Neural progenitor cell (in vitro differentiated cells): ENCODE measurements around the gene ABCA5. TPM values are rescaled to one million over a fixed set of nuclear protein-coding genes. Genes with fewer than 3 reads are reported as not detected.

ENCODE experiments used
- DNase-seq: peaks from one replicate; pipeline ENCODE4 v3.0.0-alpha.2; 2016; ENCODE audit warnings: low spot score
- H2AFZ ChIP-seq: fragments of 200-600 bp; sonication (generic); replicated peaks from 2 replicates; pipeline ENCODE4 v1.6.1; 2016; ENCODE audit warnings: antibody characterized with exemption
- H3F3A ChIP-seq: fragments of 200-600 bp; sonication (generic); 2 replicates; pipeline ENCODE4 v1.6.1; 2016; ENCODE audit warnings: antibody characterized with exemption, low read depth
- H3K27ac ChIP-seq: fragments of 200-600 bp; sonication (generic); 2 replicates; pipeline ENCODE4 v1.5.1; 2016; ENCODE audit warnings: mild to moderate bottlenecking
- H3K27me3 ChIP-seq: fragments of 200-600 bp; sonication (generic); 2 replicates; pipeline ENCODE4 v1.6.1; 2016; ENCODE audit warnings: mild to moderate bottlenecking, moderate library complexity
- H3K36me3 ChIP-seq: fragments of 200-600 bp; sonication (generic); 2 replicates; pipeline ENCODE4 v1.5.1; 2016
- H3K4me1 ChIP-seq: fragments of 200-600 bp; sonication (generic); 2 replicates; pipeline ENCODE4 v1.6.1; 2016; ENCODE audit warnings: mixed run types
- H3K4me2 ChIP-seq: fragments of 200-600 bp; sonication (generic); 2 replicates; pipeline ENCODE4 v1.6.1; 2016
- H3K4me3 ChIP-seq: fragments of 200-600 bp; sonication (generic); 2 replicates; pipeline ENCODE4 v1.5.1; 2016
- H3K79me2 ChIP-seq: fragments of 200-600 bp; sonication (generic); 2 replicates; pipeline ENCODE4 v1.6.1; 2016; ENCODE audit warnings: low read depth
- H3K9ac ChIP-seq: fragments of 200-600 bp; sonication (generic); 2 replicates; pipeline ENCODE4 v1.6.1; 2016
- H3K9me3 ChIP-seq: fragments of 200-600 bp; sonication (generic); 2 replicates; pipeline ENCODE4 v1.5.1; 2016; ENCODE audit warnings: low read depth
- H4K20me1 ChIP-seq: fragments of 200-600 bp; sonication (generic); 2 replicates; pipeline ENCODE4 v1.6.1; 2016; ENCODE audit warnings: low read depth
- H3K27ac Mint-ChIP-seq: 3 replicates; pipeline ENCODE4 v1.8.0; 2021; ENCODE audit warnings: mixed read lengths
- H3K27me3 Mint-ChIP-seq: 2 replicates; pipeline ENCODE4 v1.8.0; 2022; ENCODE audit warnings: low read depth, mild to moderate bottlenecking, inconsistent platforms, moderate library complexity, mixed read lengths; ENCODE audit not compliant: insufficient read depth
- H3K36me3 Mint-ChIP-seq: 3 replicates; pipeline ENCODE4 v1.8.0; 2021; ENCODE audit warnings: mixed read lengths
- H3K4me1 Mint-ChIP-seq: 3 replicates; pipeline ENCODE4 v1.8.0; 2021; ENCODE audit warnings: mixed read lengths
- H3K4me3 Mint-ChIP-seq: 3 replicates; pipeline ENCODE4 v1.8.0; 2021; ENCODE audit warnings: mild to moderate bottlenecking, moderate library complexity, mixed read lengths
- H3K9me3 Mint-ChIP-seq: 3 replicates; pipeline ENCODE4 v1.8.0; 2020; ENCODE audit warnings: mixed read lengths
- EZH2 ChIP-seq: fragments of 200-600 bp; sonication (generic); IDR thresholded peaks from 2 replicates; pipeline ENCODE4 v1.6.1; 2017; ENCODE audit warnings: antibody characterized with exemption, mild to moderate bottlenecking, moderate library complexity
- EZH2phosphoT487 ChIP-seq: fragments of 200-600 bp; sonication (generic); IDR thresholded peaks from 2 replicates; pipeline ENCODE4 v1.6.1; 2017; ENCODE audit warnings: antibody characterized with exemption
- total RNA-seq: library from RNA; depleted of rRNA; stranded (reverse); fragments of >200 nt; gene quantifications from 2 replicates; pipeline ENCODE4 v1.2.3, GENCODE V29; 2015; ENCODE audit warnings: low replicate concordance
- TF ChIP-seq, protein P1 (sequence below): fragments of 200-600 bp; sonication (generic); IDR thresholded peaks from 2 replicates; pipeline ENCODE4 v1.5.1; 2017; ENCODE audit warnings: antibody characterized with exemption, mild to moderate bottlenecking

Gene ABCA5
- total RNA-seq, 1 donor from 2014 or later: 35.1 TPM

DNA sequence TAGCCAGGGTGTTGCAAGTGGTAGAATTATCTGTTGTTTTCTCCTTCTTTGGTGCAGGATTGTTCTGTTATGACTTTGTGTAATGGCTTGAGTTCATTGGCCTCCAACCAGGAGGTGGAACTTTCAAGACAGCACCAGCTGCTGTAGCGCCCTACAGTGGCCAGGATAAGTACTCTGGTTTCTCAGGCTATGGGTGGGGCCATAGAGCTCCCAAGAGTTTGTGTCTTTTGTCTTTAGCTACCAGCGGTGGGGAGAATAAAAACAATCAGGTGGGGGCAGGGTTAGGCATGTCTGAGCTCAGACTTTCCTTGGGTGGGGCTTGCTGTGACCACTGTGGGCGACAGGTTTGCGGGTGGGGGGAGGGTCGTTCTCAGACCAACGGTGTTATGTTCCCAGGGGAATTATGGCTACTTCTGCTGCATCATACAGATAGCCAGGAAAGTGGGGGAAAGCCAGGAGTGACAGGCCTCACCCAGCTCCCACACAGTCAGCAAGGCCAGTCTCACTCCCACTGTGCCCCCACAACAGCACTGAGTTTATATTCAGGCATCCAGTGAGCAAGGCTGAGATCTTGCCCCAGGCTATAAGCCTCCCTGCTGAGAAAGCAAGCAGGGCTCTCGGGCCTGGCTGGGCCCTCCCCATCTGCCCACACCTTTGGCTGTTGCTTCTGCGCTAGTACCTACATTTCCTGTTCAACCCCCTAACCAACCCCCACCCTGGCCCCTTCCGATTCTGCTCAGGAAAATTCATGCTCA lies 113.7 kb downstream of the ABCA5 start:
- Mint-ChIP-seq H3K4me3 (no peak overlapping the region), H3K27me3 (peaks cover 5% of the 10 kb centered on the region), H3K9me3 (peaks cover 6% of the 10 kb centered on the region), H3K4me1 (no peaks in the 10 kb centered on the region), H3K27ac (no peak overlapping the region), H3K36me3 (peaks cover 1% of the 10 kb centered on the region)
- H3K27ac ChIP-seq: no peak overlapping the region
- H3K9ac ChIP-seq: no peak overlapping the region
- H3K79me2 ChIP-seq: no peaks in the 10 kb centered on the region
- no peaks in the 10 kb centered on the region for H3K36me3 ChIP-seq
- H3K27me3 ChIP-seq: no peaks in the 10 kb centered on the region
- no peak for DNase-seq
- no peaks in the 10 kb centered on the region for H3F3A ChIP-seq
- no peak overlapping the region for H3K4me3 ChIP-seq
- H3K9me3 ChIP-seq: no peaks in the 10 kb centered on the region
- no peaks in the 10 kb centered on the region for H3K4me1 ChIP-seq
- no peak overlapping the region for H2AFZ ChIP-seq
- TF ChIP-seq, protein P1, sequence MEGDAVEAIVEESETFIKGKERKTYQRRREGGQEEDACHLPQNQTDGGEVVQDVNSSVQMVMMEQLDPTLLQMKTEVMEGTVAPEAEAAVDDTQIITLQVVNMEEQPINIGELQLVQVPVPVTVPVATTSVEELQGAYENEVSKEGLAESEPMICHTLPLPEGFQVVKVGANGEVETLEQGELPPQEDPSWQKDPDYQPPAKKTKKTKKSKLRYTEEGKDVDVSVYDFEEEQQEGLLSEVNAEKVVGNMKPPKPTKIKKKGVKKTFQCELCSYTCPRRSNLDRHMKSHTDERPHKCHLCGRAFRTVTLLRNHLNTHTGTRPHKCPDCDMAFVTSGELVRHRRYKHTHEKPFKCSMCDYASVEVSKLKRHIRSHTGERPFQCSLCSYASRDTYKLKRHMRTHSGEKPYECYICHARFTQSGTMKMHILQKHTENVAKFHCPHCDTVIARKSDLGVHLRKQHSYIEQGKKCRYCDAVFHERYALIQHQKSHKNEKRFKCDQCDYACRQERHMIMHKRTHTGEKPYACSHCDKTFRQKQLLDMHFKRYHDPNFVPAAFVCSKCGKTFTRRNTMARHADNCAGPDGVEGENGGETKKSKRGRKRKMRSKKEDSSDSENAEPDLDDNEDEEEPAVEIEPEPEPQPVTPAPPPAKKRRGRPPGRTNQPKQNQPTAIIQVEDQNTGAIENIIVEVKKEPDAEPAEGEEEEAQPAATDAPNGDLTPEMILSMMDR: peak; percentile 8
- no peak for TF ChIP-seq EZH2phosphoT487
- H3K4me2 ChIP-seq: no peak overlapping the region
- H4K20me1 ChIP-seq: no peaks in the 10 kb centered on the region

DNA sequence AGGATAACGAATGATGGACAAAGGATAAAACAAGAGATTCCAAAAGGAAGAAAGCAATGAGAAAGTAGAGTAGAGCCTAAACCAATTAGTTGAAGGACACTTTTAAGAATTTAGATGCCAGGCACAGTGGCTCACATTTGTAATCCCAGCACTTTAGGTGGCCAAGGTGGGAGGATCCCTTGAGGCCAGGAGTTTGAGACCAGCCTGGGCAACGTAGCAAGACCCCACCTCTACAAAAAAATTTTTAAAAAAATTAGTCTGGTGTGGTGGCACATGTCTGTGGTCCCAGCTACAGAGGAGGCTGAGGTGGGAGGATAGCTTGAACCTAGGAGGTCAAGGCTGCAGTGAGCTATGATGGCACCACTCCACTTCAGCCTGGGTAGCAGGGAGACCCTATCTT lies 118.3 kb downstream of the ABCA5 start:
- Histone ChIP-seq H2AFZ (no peak overlapping the region), H3K27ac (no peak overlapping the region), H3K9ac (no peak overlapping the region), H3K4me1 (no peaks in the 10 kb centered on the region), H3K4me3 (no peak overlapping the region), H3K79me2 (no peaks in the 10 kb centered on the region), H3F3A (no peaks in the 10 kb centered on the region), H3K9me3 (no peaks in the 10 kb centered on the region), H3K4me2 (no peak overlapping the region), H4K20me1 (no peaks in the 10 kb centered on the region), H3K27me3 (no peaks in the 10 kb centered on the region), H3K36me3 (no peaks in the 10 kb centered on the region)
- TF ChIP-seq, protein P1: no peak
- TF ChIP-seq EZH2: no peak
- TF ChIP-seq EZH2phosphoT487: no peak
- H3K36me3 Mint-ChIP-seq: peaks cover 1% of the 10 kb centered on the region
- DNase-seq: no peak
- H3K4me1 Mint-ChIP-seq: no peaks in the 10 kb centered on the region
- peaks cover 5% of the 10 kb centered on the region for H3K27me3 Mint-ChIP-seq
- no peak overlapping the region for H3K4me3 Mint-ChIP-seq
- H3K9me3 Mint-ChIP-seq: peaks cover 4% of the 10 kb centered on the region
- no peak overlapping the region for H3K27ac Mint-ChIP-seq

DNA sequence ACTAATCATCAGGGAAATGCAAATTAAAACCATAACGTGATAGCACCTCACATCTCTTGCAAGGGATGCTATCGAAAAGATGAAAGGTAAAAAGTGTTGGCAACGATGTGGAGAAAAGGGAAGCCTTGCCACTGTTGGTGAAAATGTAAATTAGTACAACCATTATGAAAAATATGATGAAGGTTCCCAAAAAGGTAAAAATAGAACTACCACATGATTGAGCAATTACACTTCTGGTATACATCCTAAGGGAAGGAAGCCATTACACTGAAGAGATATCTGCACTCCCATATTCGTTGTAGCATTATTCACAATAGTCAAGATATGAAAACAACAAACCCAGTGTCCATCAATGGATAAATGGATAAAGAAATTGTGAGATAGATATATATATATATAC lies 119.8 kb downstream of the ABCA5 start:
- no peak overlapping the region for H3K4me3 Mint-ChIP-seq
- no peaks in the 10 kb centered on the region for H3K4me1 Mint-ChIP-seq
- H3K79me2 ChIP-seq: no peaks in the 10 kb centered on the region
- H3K9me3 Mint-ChIP-seq: no peaks in the 10 kb centered on the region
- no peak for DNase-seq
- no peak overlapping the region for H2AFZ ChIP-seq
- H3K27ac ChIP-seq: no peak overlapping the region
- no peak overlapping the region for H3K4me2 ChIP-seq
- H3K27me3 ChIP-seq: no peaks in the 10 kb centered on the region
- H3K27me3 Mint-ChIP-seq: no peaks in the 10 kb centered on the region
- H3F3A ChIP-seq: no peaks in the 10 kb centered on the region
- no peak overlapping the region for H3K27ac Mint-ChIP-seq
- H3K9ac ChIP-seq: no peak overlapping the region
- H3K4me3 ChIP-seq: no peak overlapping the region
- no peaks in the 10 kb centered on the region for H3K36me3 Mint-ChIP-seq
- H4K20me1 ChIP-seq: no peaks in the 10 kb centered on the region
- H3K9me3 ChIP-seq: no peaks in the 10 kb centered on the region
- no peaks in the 10 kb centered on the region for H3K36me3 ChIP-seq
- TF ChIP-seq EZH2phosphoT487: no peak
- TF ChIP-seq, protein P1: no peak
- TF ChIP-seq EZH2: no peak
- H3K4me1 ChIP-seq: no peaks in the 10 kb centered on the region
